HEK293 (cell line): ENCODE measurements around the gene OCRL.

Experiments
- GLI4 ChIP-seq: fragments of 450-650 bp; formaldehyde crosslinking; IDR thresholded peaks from 2 replicates; pipeline ENCODE4 v1.5.1; 2016; ENCODE audit warnings: missing biosample characterization, missing genetic modification characterization
- HOXA7 ChIP-seq: sonication (generic); formaldehyde crosslinking; IDR thresholded peaks from 2 replicates; pipeline ENCODE4 v1.8.1; 2022; ENCODE audit warnings: missing genetic modification reagents, borderline replicate concordance
- ZNF169 ChIP-seq: fragments of 450-650 bp; formaldehyde crosslinking; IDR thresholded peaks from 2 replicates; pipeline ENCODE4 v1.5.1; 2016; ENCODE audit warnings: missing biosample characterization, missing genetic modification characterization
- ZNF24 ChIP-seq: fragments of 450-650 bp; formaldehyde crosslinking; IDR thresholded peaks from 2 replicates; pipeline ENCODE4 v1.5.1; 2016; ENCODE audit warnings: missing biosample characterization, missing genetic modification characterization
- ZNF335 ChIP-seq: fragments of 450-650 bp; formaldehyde crosslinking; conservative IDR thresholded peaks from 2 replicates; pipeline ENCODE4 v1.5.1; 2016; ENCODE audit warnings: missing biosample characterization, missing genetic modification characterization
- ZXDB ChIP-seq: fragments of 450-650 bp; formaldehyde crosslinking; IDR thresholded peaks from 2 replicates; pipeline ENCODE4 v1.5.1; 2016; ENCODE audit warnings: missing biosample characterization, missing genetic modification characterization
- TF ChIP-seq, protein P1 (sequence below): fragments of 450-650 bp; formaldehyde crosslinking; IDR thresholded peaks from 2 replicates; pipeline ENCODE4 v1.5.1; 2016; ENCODE audit warnings: missing biosample characterization, missing genetic modification characterization

DNA sequence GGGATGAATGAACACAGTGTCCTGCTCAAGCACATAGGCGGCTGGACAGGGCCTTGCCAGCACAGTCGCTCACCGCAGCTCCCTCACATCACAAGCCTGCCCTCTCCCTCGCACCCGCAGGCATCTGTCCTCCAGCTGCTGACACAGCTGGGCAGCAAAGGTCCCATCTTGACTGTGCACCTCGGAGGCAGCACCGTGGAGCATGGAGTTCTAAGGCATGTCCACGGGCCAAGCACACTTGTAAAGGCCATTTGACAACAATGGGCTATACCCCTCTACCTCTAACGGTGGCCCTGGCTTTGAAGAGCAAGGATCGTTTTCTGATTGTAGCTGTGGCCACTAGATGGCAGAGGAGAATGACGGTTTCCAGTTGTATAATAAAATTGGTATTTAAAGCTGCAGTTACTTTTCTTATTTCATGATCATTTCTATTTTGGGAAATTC, 60.9 kb downstream of the OCRL start:
- TF ChIP-seq HOXA7 (no peak), ZNF169 (tag by site-specific recombination) (no peak), ZNF24 (tag by site-specific recombination) (no peak), GLI4 (tag by site-specific recombination) (no peak), ZXDB (tag by site-specific recombination) (no peak), ZNF335 (tag by site-specific recombination) (no peak)
- TF ChIP-seq, protein P1, sequence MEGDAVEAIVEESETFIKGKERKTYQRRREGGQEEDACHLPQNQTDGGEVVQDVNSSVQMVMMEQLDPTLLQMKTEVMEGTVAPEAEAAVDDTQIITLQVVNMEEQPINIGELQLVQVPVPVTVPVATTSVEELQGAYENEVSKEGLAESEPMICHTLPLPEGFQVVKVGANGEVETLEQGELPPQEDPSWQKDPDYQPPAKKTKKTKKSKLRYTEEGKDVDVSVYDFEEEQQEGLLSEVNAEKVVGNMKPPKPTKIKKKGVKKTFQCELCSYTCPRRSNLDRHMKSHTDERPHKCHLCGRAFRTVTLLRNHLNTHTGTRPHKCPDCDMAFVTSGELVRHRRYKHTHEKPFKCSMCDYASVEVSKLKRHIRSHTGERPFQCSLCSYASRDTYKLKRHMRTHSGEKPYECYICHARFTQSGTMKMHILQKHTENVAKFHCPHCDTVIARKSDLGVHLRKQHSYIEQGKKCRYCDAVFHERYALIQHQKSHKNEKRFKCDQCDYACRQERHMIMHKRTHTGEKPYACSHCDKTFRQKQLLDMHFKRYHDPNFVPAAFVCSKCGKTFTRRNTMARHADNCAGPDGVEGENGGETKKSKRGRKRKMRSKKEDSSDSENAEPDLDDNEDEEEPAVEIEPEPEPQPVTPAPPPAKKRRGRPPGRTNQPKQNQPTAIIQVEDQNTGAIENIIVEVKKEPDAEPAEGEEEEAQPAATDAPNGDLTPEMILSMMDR (tag by site-specific recombination) = peak; percentile 53; the same call in 1 of the 2 replicates
